Cardiac fibroblast (primary cell): ENCODE data around the gene PDE6A.
A peak's percentile ranks its signal among the peaks of the same experiment; 100 is the strongest.

ENCODE experiments used
- DNase-seq, 2 donors: peaks; one replicate each; pipeline versions ENCODE4 v3.0.0 to v3.0.0-alpha.2; 2010; ENCODE audit warnings: low read depth in 2 of 2
- H3K4me3 ChIP-seq, 2 donors: replicated peaks in 1 of 2; 1 replicate in 1 of 2; 2 replicates in 1 of 2; pipeline ENCODE4 v1.5.1; 2011; ENCODE audit warnings: low read depth in 2 of 2, low read length in 2 of 2, mild to moderate bottlenecking in 2 of 2, moderate library complexity in 1 of 2
- TF ChIP-seq, protein P1 (sequence below): IDR thresholded peaks from one replicate; pipeline ENCODE4 v1.5.1; 2011; ENCODE audit warnings: low read depth, mild to moderate bottlenecking, low read length, inconsistent platforms

The PDE6A gene

GRCh38 chr5:149944666-149945065 lies at the start of gene PDE6A:
Gene PDE6A (minus strand): TSS chr5:149944793. CDS start chr5:149944673, 120 bp downstream.
- no peak for DNase-seq
- TF ChIP-seq, protein P1, sequence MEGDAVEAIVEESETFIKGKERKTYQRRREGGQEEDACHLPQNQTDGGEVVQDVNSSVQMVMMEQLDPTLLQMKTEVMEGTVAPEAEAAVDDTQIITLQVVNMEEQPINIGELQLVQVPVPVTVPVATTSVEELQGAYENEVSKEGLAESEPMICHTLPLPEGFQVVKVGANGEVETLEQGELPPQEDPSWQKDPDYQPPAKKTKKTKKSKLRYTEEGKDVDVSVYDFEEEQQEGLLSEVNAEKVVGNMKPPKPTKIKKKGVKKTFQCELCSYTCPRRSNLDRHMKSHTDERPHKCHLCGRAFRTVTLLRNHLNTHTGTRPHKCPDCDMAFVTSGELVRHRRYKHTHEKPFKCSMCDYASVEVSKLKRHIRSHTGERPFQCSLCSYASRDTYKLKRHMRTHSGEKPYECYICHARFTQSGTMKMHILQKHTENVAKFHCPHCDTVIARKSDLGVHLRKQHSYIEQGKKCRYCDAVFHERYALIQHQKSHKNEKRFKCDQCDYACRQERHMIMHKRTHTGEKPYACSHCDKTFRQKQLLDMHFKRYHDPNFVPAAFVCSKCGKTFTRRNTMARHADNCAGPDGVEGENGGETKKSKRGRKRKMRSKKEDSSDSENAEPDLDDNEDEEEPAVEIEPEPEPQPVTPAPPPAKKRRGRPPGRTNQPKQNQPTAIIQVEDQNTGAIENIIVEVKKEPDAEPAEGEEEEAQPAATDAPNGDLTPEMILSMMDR = no peak
- no peak within 1 kb of the TSS for H3K4me3 ChIP-seq

GRCh38 chr5:149993471-149993870 lies 48.9 kb upstream of the PDE6A start:
- H3K4me3 ChIP-seq = no peak overlapping the region
- TF ChIP-seq, protein P1 = no peak
- DNase-seq = no peak

- TF ChIP-seq, protein P1 = peak; percentile 91
- no peak overlapping the region for H3K4me3 ChIP-seq
- peak; percentile 83 to 85 for DNase-seq
Measured at GRCh38 chr5:149990518-149991376, 46.2 kb upstream of the PDE6A start.

- DNase-seq = no peak
- H3K4me3 ChIP-seq = no peak overlapping the region
- TF ChIP-seq, protein P1 = no peak
Measured at GRCh38 chr5:149988126-149988525, 43.5 kb upstream of the PDE6A start.

DNA sequence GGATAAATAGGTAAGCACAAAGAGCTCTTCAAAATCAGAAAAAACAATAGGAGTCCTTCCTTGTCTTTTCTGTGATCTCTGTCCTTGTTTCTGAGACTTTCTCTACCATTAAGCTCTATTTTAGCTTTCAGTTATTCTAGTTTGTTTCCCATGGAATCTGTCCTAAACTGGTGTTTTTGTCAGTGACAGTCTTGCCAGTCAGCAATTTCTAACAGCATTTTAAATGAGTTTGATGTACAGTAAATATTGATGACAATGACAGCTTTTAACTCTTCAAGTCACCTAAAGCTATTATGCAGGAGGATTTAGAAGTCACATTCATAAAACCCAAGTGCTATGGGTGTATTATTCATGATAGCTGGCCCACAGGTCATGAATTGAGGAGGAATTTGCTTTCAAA lies 37.9 kb upstream of the PDE6A start:
- TF ChIP-seq, protein P1 = no peak
- no peak for DNase-seq
- no peak overlapping the region for H3K4me3 ChIP-seq

- no peak overlapping the region for H3K4me3 ChIP-seq
- DNase-seq = no peak
- TF ChIP-seq, protein P1 = no peak
Measured at GRCh38 chr5:149981206-149981605, 36.6 kb upstream of the PDE6A start.
